OCI-LY7 (cell line): ENCODE measurements around the gene MAP2K7.

Source experiments
- CTCF ChIP-seq: fragments of 200-600 bp; sonication (generic); conservative IDR thresholded peaks from 2 replicates; pipeline ENCODE4 v1.5.1; 2014; ENCODE audit warnings: mild to moderate bottlenecking, antibody characterized with exemption, low read length, moderate library complexity, mixed read lengths
- EZH2phosphoT487 ChIP-seq: fragments of 200-600 bp; sonication (generic); IDR thresholded peaks from 2 replicates; pipeline ENCODE4 v1.6.1; 2018; ENCODE audit warnings: low read depth, borderline replicate concordance, mild to moderate bottlenecking, mixed run types, antibody characterized with exemption, low read length, moderate library complexity, mixed read lengths

DNA sequence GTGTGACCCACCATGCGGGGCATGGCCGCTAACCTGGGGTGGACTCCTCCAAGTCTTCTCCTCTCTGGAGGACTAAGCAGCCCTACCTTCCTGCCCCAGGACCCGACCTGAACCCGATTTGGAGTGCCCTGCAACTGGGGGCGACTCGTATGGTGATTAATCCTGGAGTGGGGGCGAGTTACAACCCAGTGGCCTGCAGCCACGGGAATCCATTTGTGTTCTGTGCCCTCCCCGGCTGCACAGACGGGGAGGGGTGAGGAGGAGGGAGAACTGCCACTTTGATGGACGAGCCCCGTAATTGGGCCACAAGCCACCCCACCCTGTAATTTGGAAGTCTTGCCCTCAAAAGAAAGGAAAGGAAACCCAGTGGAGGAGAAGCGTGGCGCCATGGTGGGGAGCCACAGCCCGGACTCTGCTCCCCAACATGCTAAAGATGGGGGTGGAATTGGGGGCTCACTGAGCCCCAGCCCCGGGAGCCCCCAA lies 47.5 kb upstream of the MAP2K7 start:
- no peak for TF ChIP-seq CTCF
- no peak for TF ChIP-seq EZH2phosphoT487
